Measurements from ENCODE around the gene MIPEP.

GRCh38 chr13:23855360-23855759, 33.8 kb downstream of the MIPEP start:
- TF ChIP-seq EZH2 (IDR thresholded peaks at IDR 0.05; ENCODE audit: borderline replicate concordance) (no peak), CTCF (IDR thresholded peaks at IDR 0.05; ENCODE audit: poor library complexity) (no peak), EZH2phosphoT487 (IDR thresholded peaks at IDR 0.05; ENCODE audit: low read depth, severe bottlenecking, unreplicated experiment) (no peak)

Measured in hepatocyte (in vitro differentiated cells).